PC-9 (cell line): ENCODE results near the gene LCLAT1. TPM values are rescaled to one million over a fixed set of nuclear protein-coding genes. Genes with fewer than 3 reads are reported as not detected.

Experiments
- BruUV-seq: library from RNA; stranded (reverse); fragments of 400-500 nt; replicated peaks from 2 replicates; lab custom pipeline; 2021; lab: Mats Ljungman, UMichigan
- CTCF ChIA-PET: fragments of 300-600 bp; sonication (Branson Sonifier 250); formaldehyde crosslinking; loops from one replicate; lab custom pipeline; 2022; ENCODE audit warnings: antibody characterized with exemption; lab: Charles Lee
- POLR2A ChIA-PET: fragments of 300-600 bp; sonication (Branson Sonifier 250); formaldehyde crosslinking; loops from one replicate; lab custom pipeline; 2022; ENCODE audit warnings: antibody characterized with exemption; ENCODE audit not compliant: unreplicated experiment; lab: Charles Lee
- DNase-seq, 2 experiments: peaks; one replicate each; pipeline versions ENCODE4 v3.0.0 to v3.0.0-alpha.2; 2015 to 2022; ENCODE audit warnings: mixed read lengths in 1 of 2
- H2AFZ ChIP-seq: fragments of 200-600 bp; sonication (generic); 2 replicates; pipeline ENCODE4 v1.8.1; 2017; ENCODE audit warnings: antibody characterized with exemption
- H3F3A ChIP-seq: fragments of 200-600 bp; sonication (generic); 2 replicates; pipeline ENCODE4 v1.8.1; 2017; ENCODE audit warnings: antibody characterized with exemption, mild to moderate bottlenecking, low read depth; ENCODE audit not compliant: insufficient read depth
- H3K27ac ChIP-seq: fragments of 200-600 bp; sonication (generic); 2 replicates; pipeline ENCODE4 v1.6.1; 2016; ENCODE audit warnings: mixed run types
- H3K27me3 ChIP-seq: fragments of 200-600 bp; sonication (generic); 2 replicates; pipeline ENCODE4 v1.6.1; 2016; ENCODE audit warnings: low read depth, mixed run types; ENCODE audit not compliant: insufficient read depth
- H3K36me3 ChIP-seq: fragments of 200-600 bp; sonication (generic); 2 replicates; pipeline ENCODE4 v1.6.1; 2016; ENCODE audit warnings: low read depth, mixed run types
- H3K4me1 ChIP-seq: fragments of 200-600 bp; sonication (generic); replicated peaks from 2 replicates; pipeline ENCODE4 v1.6.1; 2016; ENCODE audit warnings: mixed run types; ENCODE audit not compliant: insufficient read depth
- H3K4me2 ChIP-seq: fragments of 200-600 bp; sonication (generic); 2 replicates; pipeline ENCODE4 v1.6.1; 2017; ENCODE audit warnings: mixed run types
- H3K4me3 ChIP-seq: fragments of 200-600 bp; sonication (generic); 2 replicates; pipeline ENCODE4 v1.6.1; 2016; ENCODE audit warnings: mixed run types
- H3K79me2 ChIP-seq: fragments of 200-600 bp; sonication (generic); 2 replicates; pipeline ENCODE4 v1.6.1; 2017; ENCODE audit warnings: low read depth, mixed run types
- H3K9me2 ChIP-seq: fragments of 200-600 bp; sonication (generic); 2 replicates; pipeline ENCODE4 v1.8.1; 2017; ENCODE audit warnings: mild to moderate bottlenecking; ENCODE audit not compliant: insufficient read depth
- H3K9me3 ChIP-seq: fragments of 200-600 bp; sonication (generic); 2 replicates; pipeline ENCODE4 v1.8.1; 2016; ENCODE audit warnings: low read depth; ENCODE audit not compliant: insufficient read depth
- H4K20me1 ChIP-seq: fragments of 200-600 bp; sonication (generic); 2 replicates; pipeline ENCODE4 v1.8.1; 2017; ENCODE audit not compliant: insufficient read depth
- EZH2 ChIP-seq: fragments of 200-600 bp; sonication (generic); IDR thresholded peaks from 2 replicates; pipeline ENCODE4 v1.8.0; 2017; ENCODE audit warnings: antibody characterized with exemption, low read depth
- intact Hi-C: fragments of 100-400 bp; cut with micrococcal nuclease; formaldehyde crosslinking; loops from one replicate; pipeline ENCODE4 v1.10.0; 2022; ENCODE audit not compliant: unreplicated experiment
- total RNA-seq: library from RNA; stranded (reverse); gene quantifications from 2 replicates; pipeline ENCODE4 v1.2.3, GENCODE V29; 2021
- TF ChIP-seq, protein P1 (sequence below): fragments of 200-600 bp; sonication (generic); conservative IDR thresholded peaks from 2 replicates; pipeline ENCODE4 v1.6.1; 2017; ENCODE audit warnings: mixed run types, antibody characterized with exemption, mild to moderate bottlenecking, moderate library complexity

The LCLAT1 gene
- total RNA-seq, 1 experiment from 2014 or later = 35.7 TPM

DNA sequence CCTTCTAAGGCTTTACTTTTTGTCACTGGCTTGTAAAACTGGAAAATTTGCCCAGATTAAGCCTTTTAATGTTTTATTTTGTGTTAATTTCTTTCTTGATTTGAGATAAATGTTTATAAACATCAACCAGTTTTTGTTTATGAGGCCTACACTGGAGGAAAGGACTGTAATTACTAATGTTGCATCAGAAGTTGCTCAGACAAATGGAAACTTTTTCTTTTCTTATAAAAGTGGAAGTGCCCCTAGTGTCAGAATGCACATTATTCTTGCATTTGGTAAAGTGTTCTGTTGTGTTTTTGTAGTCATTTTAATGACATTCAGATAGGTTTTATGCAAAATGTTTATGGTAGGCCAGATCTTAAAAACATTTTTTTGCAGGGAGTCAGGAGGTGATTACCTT is 25.3 kb downstream of the LCLAT1 start:
- no peaks in the 10 kb centered on the region for H3K9me2 ChIP-seq
- no peak overlapping the region for H2AFZ ChIP-seq
- no peak for DNase-seq
- H3K9me3 ChIP-seq = peaks cover 3% of the 10 kb centered on the region; the same call in 1 of the 2 replicates
- no peak overlapping the region for H3K4me2 ChIP-seq
- no peaks in the 10 kb centered on the region for H3K27me3 ChIP-seq
- H3K36me3 ChIP-seq = no peaks in the 10 kb centered on the region; the same call in 1 of the 2 replicates
- no peak overlapping the region for H3K4me3 ChIP-seq
- peak overlapping the region; percentile 25; the same call in 1 of the 2 replicates for H3K27ac ChIP-seq
- ChIA-PET POLR2A (no interaction called here), CTCF (no interaction called here)
- TF ChIP-seq, protein P1, sequence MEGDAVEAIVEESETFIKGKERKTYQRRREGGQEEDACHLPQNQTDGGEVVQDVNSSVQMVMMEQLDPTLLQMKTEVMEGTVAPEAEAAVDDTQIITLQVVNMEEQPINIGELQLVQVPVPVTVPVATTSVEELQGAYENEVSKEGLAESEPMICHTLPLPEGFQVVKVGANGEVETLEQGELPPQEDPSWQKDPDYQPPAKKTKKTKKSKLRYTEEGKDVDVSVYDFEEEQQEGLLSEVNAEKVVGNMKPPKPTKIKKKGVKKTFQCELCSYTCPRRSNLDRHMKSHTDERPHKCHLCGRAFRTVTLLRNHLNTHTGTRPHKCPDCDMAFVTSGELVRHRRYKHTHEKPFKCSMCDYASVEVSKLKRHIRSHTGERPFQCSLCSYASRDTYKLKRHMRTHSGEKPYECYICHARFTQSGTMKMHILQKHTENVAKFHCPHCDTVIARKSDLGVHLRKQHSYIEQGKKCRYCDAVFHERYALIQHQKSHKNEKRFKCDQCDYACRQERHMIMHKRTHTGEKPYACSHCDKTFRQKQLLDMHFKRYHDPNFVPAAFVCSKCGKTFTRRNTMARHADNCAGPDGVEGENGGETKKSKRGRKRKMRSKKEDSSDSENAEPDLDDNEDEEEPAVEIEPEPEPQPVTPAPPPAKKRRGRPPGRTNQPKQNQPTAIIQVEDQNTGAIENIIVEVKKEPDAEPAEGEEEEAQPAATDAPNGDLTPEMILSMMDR = no peak
- no peak for TF ChIP-seq EZH2
- H4K20me1 ChIP-seq = peaks cover 12% of the 10 kb centered on the region
- peaks cover 79% of the 10 kb centered on the region for H3K79me2 ChIP-seq
- no peaks in the 10 kb centered on the region for H3F3A ChIP-seq
- no TSS peak for BruUV-seq
- H3K4me1 ChIP-seq = no peaks in the 10 kb centered on the region
- intact Hi-C loops = no loop called here

DNA sequence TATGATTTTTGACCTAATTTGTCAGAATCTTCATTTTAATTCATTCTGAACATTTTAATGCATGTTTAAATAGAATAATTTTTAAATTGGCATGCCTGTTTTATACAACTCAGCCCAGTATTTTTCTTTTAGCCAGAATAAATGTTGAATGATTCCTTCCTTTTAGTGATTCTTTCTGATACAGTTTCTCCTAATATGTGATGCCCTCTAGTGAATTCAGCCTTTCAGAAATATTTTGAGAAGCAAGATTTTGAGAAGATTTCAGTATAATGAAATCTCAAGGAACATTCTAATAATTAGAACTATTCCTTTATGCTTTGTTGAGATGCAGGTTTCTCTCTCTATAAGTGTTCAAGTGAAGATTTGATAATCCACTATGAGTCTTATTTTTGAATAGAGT is 28.5 kb downstream of the LCLAT1 start:
- Histone ChIP-seq H4K20me1 (peaks cover 12% of the 10 kb centered on the region; the same call in 1 of the 2 replicates), H3K4me1 (no peaks in the 10 kb centered on the region), H3K9me2 (no peaks in the 10 kb centered on the region), H3K36me3 (no peaks in the 10 kb centered on the region), H3K27me3 (no peaks in the 10 kb centered on the region), H2AFZ (no peak overlapping the region), H3F3A (no peaks in the 10 kb centered on the region), H3K4me3 (no peak overlapping the region), H3K79me2 (peaks cover 63% of the 10 kb centered on the region), H3K4me2 (no peak overlapping the region), H3K27ac (no peak overlapping the region), H3K9me3 (0 out of 2 replicates have a peak, but pooled peaks cover under 1% of the 10 kb centered on the region)
- POLR2A ChIA-PET = no interaction called here
- intact Hi-C loops = no loop called here
- TF ChIP-seq, protein P1 = peak; percentile 26; the same call in 1 of the 2 replicates
- no peak for TF ChIP-seq EZH2
- DNase-seq = no peak
- CTCF ChIA-PET = no interaction called here
- no TSS peak for BruUV-seq

DNA sequence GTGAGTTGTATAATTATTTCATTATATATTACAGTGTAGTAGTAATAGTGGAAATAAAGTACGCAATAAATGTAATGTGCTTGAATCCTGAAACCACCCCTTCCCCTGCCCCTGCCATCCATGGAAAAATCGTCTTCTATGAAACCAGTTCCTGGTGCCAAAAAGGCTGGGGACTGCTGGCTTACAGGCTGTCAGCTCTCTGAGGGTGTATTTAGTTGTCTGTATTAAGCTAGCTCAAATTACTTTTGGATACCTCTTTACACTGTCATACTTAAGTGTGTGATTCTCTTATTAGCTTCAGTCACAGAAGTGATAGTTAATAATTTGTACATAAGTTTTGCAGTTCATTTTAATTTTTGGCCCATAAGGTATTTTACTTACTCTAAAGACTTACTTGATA is 29.6 kb downstream of the LCLAT1 start:
- no peaks in the 10 kb centered on the region for H3K36me3 ChIP-seq
- H3K4me1 ChIP-seq = no peaks in the 10 kb centered on the region
- no peak overlapping the region for H3K4me2 ChIP-seq
- POLR2A ChIA-PET = no interaction called here
- H3F3A ChIP-seq = no peaks in the 10 kb centered on the region
- no peaks in the 10 kb centered on the region for H3K9me3 ChIP-seq
- H3K27ac ChIP-seq = no peak overlapping the region
- CTCF ChIA-PET = no interaction called here
- H2AFZ ChIP-seq = no peak overlapping the region
- TF ChIP-seq, protein P1 = no peak
- no peak for TF ChIP-seq EZH2
- no peaks in the 10 kb centered on the region for H3K9me2 ChIP-seq
- H3K4me3 ChIP-seq = no peak overlapping the region
- DNase-seq = no peak
- no peaks in the 10 kb centered on the region for H3K27me3 ChIP-seq
- intact Hi-C loops = no loop called here
- H4K20me1 ChIP-seq = peaks cover 12% of the 10 kb centered on the region; the same call in 1 of the 2 replicates
- H3K79me2 ChIP-seq = peaks cover 54% of the 10 kb centered on the region
- no TSS peak for BruUV-seq
